ENCODE measurements around the gene TRPM3.

The TRPM3 gene

DNA sequence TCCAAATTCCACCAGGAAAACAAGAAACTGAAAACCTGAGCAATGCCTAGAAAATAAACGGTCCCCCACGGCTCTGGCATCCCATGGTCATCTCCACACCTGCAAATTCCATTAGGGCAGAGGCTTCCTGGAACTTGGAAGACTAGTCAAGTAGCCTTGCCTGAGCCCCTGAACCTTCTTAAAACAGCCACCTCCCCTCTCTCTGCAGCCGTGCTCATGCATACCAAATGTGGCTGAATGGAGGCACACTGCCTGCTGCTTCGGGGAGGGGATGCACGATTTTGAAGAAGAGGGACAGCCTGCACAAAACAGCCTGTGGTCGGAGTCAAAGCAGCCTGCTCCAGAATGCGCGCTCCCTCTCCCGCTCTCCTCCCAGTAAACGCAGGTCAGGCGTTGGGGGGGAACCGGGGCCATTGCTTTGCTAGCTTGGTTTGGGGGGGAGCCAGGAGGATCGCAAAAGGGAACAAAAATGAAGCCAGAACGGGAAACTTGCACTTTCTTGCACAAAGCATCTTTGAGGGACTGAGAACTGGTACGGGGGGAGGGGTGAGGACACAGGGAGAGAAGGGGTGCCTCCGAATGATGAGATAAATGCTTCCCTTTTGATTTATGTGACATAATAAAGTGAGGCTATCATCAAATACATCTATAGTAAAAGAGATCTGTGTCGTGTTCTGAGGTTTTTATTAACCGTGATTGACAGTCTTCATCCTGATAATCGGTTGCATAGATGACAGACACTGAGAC lies at the start of gene TRPM3:
TRPM3 (minus strand) TSS at position 347 of the 747 bp plus-strand sequence; CDS start at position 80, 267 bp downstream.
- no peak within 1 kb of the TSS for H3K27ac Mint-ChIP-seq

DNA sequence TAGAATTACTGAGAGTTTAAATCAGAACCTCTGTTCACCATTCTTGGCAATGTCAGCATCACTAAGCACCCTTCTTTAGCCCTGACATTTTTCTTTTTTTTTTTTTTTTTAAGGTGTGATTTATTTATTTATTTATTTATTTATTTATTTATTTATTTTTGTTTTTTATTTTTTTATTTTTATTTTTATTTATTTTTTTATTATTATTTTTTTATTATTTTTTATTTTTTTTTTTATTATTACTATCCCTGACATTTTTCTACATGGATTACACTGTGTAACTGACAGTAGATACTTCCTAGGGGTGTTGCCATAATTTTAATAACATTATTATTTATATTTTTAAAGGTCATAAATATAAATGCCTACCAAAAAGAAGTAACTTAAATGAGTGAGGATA lies 47.0 kb upstream of the TRPM3 start:
- Mint-ChIP-seq H3K9me3 (no peaks in the 10 kb centered on the region), H3K36me3 (ENCODE audit: low read depth) (no peaks in the 10 kb centered on the region), H3K4me3 (no peak overlapping the region), H3K27me3 (ENCODE audit: low read depth) (no peaks in the 10 kb centered on the region), H3K4me1 (ENCODE audit: low read depth) (no peaks in the 10 kb centered on the region), H3K27ac (no peak overlapping the region)

More for the DNA sequence above, at the start of gene TRPM3:
- Mint-ChIP-seq H3K36me3 (ENCODE audit: low read depth) (no peaks in the 10 kb centered on the region), H3K9me3 (no peaks in the 10 kb centered on the region), H3K4me1 (ENCODE audit: low read depth) (no peaks in the 10 kb centered on the region), H3K27me3 (ENCODE audit: low read depth) (peaks cover 26% of the 10 kb centered on the region), H3K4me3 (no peak within 1 kb of the TSS)

DNA sequence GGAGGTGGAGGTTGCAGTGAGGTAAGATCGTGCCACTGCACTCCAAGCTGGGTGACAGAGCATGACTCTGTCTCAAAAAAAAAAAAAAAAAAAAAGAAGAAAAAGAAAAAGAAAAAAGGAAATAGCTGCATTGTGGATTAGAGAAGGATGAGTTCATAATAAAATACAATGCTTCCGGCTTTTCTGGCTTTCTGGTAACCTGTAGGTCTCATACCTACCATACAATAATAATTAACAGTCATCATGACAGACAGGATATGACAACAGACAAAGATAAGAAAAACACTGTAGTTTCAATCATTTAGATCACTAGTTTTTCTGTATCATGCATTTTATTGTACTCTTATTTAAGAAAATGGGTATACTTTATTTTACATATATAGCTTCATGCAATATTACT lies 40.7 kb upstream of the TRPM3 start:
- Mint-ChIP-seq H3K9me3 (no peaks in the 10 kb centered on the region), H3K4me1 (ENCODE audit: low read depth) (no peaks in the 10 kb centered on the region), H3K4me3 (no peak overlapping the region), H3K27me3 (ENCODE audit: low read depth) (no peaks in the 10 kb centered on the region), H3K36me3 (ENCODE audit: low read depth) (no peaks in the 10 kb centered on the region), H3K27ac (no peak overlapping the region)

DNA sequence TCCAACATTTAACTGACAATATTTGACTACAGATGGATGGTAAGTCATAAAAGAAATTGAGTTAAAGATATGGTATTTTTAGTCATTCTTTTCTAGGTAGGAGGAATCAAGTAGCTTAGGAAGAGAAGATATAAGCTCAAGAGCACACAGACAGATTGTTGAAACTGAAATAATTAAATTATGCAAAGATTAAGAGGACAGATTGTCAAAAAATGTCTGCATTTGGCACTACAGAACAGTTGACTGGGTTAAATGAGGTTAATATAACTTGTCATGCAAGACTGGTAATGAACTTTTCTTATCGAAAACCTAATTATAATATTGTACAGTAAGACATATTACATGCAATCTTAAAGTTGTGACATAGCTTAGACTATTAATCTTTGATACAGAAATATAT lies 36.3 kb upstream of the TRPM3 start:
- Mint-ChIP-seq H3K4me1 (ENCODE audit: low read depth) (no peaks in the 10 kb centered on the region), H3K9me3 (no peaks in the 10 kb centered on the region), H3K27me3 (ENCODE audit: low read depth) (no peaks in the 10 kb centered on the region), H3K4me3 (no peak overlapping the region), H3K36me3 (ENCODE audit: low read depth) (no peaks in the 10 kb centered on the region), H3K27ac (no peak overlapping the region)

DNA sequence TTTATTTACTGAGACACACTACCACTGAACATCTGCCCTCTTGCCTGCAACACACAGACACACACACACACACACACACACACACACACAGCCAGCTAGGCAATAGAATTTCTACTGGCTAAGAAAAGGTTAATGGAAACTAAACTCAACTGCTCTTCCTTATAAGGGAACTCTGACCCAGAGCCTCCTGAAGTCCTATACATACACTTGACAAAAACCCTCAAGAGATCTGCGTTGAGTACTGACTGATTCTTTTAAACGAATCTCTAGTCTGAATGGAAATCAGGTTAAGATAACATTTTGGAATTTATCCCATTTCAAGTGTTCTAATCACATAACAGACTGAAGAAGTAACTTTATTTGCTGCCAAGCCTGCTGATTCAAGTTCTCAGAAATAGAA lies 25.9 kb upstream of the TRPM3 start:
- Mint-ChIP-seq H3K4me1 (ENCODE audit: low read depth) (no peaks in the 10 kb centered on the region), H3K9me3 (no peaks in the 10 kb centered on the region), H3K4me3 (no peak overlapping the region), H3K36me3 (ENCODE audit: low read depth) (no peaks in the 10 kb centered on the region), H3K27ac (no peak overlapping the region), H3K27me3 (ENCODE audit: low read depth) (no peaks in the 10 kb centered on the region)

DNA sequence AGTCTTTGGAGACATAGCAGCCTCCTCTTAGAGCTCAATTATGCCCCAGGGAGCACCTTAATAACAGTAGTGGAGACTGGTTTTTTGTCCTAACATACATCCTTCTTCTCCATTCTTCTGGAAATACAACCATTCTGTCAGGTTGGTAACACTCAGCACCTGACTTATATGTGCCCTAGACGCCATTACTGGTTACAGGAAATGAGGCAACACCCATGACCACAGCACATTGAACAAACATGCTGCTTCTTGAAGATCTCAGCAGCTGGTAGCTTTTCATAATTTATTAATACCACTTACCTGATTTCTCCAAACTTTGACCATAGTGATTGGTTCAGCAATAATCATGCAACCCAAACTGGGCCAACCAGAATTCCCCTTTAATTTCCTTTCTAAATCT lies 25.1 kb upstream of the TRPM3 start:
- no peaks in the 10 kb centered on the region for H3K4me1 Mint-ChIP-seq (ENCODE audit: low read depth)
- no peak overlapping the region for H3K27ac Mint-ChIP-seq
- no peaks in the 10 kb centered on the region for H3K27me3 Mint-ChIP-seq (ENCODE audit: low read depth)
- no peaks in the 10 kb centered on the region for H3K36me3 Mint-ChIP-seq (ENCODE audit: low read depth)
- no peaks in the 10 kb centered on the region for H3K9me3 Mint-ChIP-seq
- no peak overlapping the region for H3K4me3 Mint-ChIP-seq

DNA sequence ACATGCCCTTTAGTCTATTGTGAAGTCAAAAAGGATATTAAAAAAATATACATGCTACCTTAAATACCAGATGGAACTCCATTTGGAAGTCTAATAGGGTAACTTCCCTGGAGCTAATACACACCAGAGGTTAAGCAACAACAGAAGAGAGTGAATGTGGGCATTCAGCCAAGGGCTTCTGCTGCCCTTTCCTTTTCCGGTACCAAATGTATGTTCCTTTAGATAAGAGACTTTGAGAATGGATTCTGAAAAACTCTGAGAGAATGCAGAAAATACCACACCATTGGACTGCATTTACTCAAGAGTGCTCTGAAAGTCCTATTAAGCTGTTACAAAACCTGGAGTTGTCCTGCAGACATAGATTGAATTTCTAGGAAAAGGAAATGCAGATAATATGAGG lies 23.8 kb upstream of the TRPM3 start:
- H3K4me1 Mint-ChIP-seq (ENCODE audit: low read depth): no peaks in the 10 kb centered on the region
- no peaks in the 10 kb centered on the region for H3K9me3 Mint-ChIP-seq
- no peak overlapping the region for H3K4me3 Mint-ChIP-seq
- no peaks in the 10 kb centered on the region for H3K27me3 Mint-ChIP-seq (ENCODE audit: low read depth)
- no peaks in the 10 kb centered on the region for H3K36me3 Mint-ChIP-seq (ENCODE audit: low read depth)
- H3K27ac Mint-ChIP-seq: no peak overlapping the region

DNA sequence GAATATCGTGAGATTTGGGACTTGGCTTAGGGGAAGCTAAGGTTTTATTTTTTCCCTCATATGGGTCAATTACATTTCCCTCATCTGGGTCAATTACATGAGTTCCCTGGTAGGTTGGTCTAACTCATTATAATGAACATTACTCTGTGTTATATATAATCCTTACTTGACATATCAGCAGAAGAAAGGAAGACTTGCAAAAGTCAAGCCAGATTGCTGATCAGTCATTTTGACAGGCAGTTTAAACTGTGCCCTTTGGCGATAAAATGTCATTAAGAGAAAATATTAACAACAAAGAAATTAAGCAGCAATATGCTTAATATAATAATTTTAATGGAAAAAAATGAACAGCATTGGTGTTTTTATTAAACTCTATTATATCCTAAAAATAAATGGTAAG lies 23.1 kb upstream of the TRPM3 start:
- H3K27ac Mint-ChIP-seq: no peak overlapping the region
- H3K4me3 Mint-ChIP-seq: no peak overlapping the region
- H3K4me1 Mint-ChIP-seq (ENCODE audit: low read depth): no peaks in the 10 kb centered on the region
- H3K9me3 Mint-ChIP-seq: no peaks in the 10 kb centered on the region
- no peaks in the 10 kb centered on the region for H3K27me3 Mint-ChIP-seq (ENCODE audit: low read depth)
- no peaks in the 10 kb centered on the region for H3K36me3 Mint-ChIP-seq (ENCODE audit: low read depth)

DNA sequence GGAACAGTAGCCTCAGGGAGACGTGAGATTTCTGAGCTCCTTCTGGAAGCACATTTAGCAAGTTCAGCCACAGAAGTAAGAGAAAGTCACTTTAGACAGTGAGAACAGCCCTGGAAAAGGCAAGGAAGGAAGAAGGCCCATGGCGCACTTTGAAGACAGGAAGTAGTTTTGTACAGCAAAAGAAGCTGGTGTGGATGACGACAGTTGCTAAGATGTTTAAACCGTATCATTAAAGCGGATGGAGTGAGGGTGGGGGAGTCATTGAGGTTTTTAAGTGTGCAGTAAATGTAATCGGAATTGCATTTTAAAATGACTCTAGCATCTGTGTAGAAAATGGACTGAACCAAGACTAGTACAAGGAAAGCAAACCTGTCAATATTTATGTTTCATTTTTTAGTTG lies 15.3 kb upstream of the TRPM3 start:
- Mint-ChIP-seq H3K9me3 (no peaks in the 10 kb centered on the region), H3K4me3 (no peak overlapping the region), H3K36me3 (ENCODE audit: low read depth) (no peaks in the 10 kb centered on the region), H3K4me1 (ENCODE audit: low read depth) (no peaks in the 10 kb centered on the region), H3K27ac (no peak overlapping the region), H3K27me3 (ENCODE audit: low read depth) (no peaks in the 10 kb centered on the region)

DNA sequence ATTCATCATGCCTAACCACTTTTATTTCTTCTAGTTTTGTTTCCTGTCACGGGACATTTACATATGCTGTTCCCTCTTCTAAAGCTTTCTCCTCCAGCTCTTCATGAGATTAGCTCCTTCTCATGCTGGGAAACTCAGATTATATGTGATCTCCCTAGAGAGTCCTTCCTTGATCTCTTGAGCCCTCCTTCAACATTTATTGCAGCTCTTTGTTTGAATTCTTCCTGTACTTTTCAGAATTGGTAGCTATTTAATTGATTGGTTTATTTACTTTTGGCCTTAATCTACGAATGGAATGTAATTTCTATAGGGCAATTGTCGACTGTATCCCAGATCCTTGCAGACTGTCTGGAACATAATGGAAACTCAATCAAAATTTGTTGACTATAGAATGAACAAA lies 9.7 kb upstream of the TRPM3 start:
- Mint-ChIP-seq H3K27ac (no peak overlapping the region), H3K4me1 (ENCODE audit: low read depth) (no peaks in the 10 kb centered on the region), H3K4me3 (no peak overlapping the region), H3K27me3 (ENCODE audit: low read depth) (no peaks in the 10 kb centered on the region), H3K9me3 (no peaks in the 10 kb centered on the region), H3K36me3 (ENCODE audit: low read depth) (no peaks in the 10 kb centered on the region)

DNA sequence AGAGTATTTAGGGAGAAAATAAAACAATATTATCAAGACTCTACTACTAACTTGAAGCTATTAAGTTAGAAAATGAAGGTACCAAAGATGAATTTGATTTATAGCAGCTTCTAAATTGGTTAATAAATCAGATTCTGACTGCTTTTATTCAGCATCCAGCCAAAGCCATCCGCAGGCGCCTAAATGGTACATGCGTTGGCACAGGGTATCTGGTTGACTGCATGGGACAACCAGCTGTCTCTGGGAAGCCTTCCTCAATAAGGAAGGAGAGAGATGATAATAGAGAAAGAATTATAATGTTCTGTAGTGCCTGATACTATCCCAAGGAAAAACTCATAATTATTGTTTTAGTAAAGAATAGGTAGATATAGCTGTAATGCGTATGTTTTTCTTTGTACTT lies 9.1 kb upstream of the TRPM3 start:
- H3K9me3 Mint-ChIP-seq: no peaks in the 10 kb centered on the region
- no peaks in the 10 kb centered on the region for H3K27me3 Mint-ChIP-seq (ENCODE audit: low read depth)
- H3K4me3 Mint-ChIP-seq: no peak overlapping the region
- no peaks in the 10 kb centered on the region for H3K36me3 Mint-ChIP-seq (ENCODE audit: low read depth)
- no peak overlapping the region for H3K27ac Mint-ChIP-seq
- H3K4me1 Mint-ChIP-seq (ENCODE audit: low read depth): no peaks in the 10 kb centered on the region

DNA sequence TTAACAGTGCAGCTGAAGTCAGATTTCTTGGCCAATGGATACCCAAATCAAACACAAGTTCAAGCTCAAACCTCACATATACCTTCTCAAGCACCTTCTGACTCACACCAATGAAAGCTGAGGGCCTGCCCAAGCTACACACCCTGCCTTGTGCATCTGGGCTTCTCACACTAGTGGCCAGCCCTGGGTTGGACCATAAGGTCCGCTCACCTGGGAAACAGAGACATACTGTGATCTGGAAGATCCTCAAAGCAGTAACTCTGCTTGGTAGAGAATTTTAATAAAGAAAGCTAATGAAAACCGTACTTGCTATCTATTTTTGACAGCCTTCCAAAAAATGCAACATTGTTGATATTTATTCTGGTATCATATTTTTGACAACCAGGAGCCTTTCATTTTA lies 7.4 kb upstream of the TRPM3 start:
- Mint-ChIP-seq H3K9me3 (no peaks in the 10 kb centered on the region), H3K4me3 (no peak overlapping the region), H3K27me3 (ENCODE audit: low read depth) (peaks cover 1% of the 10 kb centered on the region), H3K4me1 (ENCODE audit: low read depth) (no peaks in the 10 kb centered on the region), H3K27ac (no peak overlapping the region), H3K36me3 (ENCODE audit: low read depth) (no peaks in the 10 kb centered on the region)

DNA sequence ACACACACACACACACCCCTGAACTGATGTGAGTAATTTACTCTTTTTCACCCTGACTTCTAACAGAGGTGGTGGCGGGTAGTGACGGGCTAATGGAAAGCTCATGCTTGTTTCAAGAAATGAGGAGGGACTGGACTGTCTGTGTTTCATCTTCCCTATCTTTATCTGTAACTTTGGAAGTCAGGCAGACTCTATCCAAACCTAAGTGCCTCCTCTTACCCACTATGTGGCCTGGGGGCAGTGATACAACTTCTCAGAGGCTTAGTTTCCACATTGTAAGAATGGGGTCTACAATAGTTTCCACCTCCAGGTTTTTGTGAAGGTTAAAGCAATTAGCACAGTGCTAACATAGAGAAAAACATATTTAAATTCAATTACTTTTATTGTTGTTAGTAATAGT lies 5.9 kb upstream of the TRPM3 start:
- Mint-ChIP-seq H3K4me3 (no peak overlapping the region), H3K36me3 (ENCODE audit: low read depth) (no peaks in the 10 kb centered on the region), H3K27me3 (ENCODE audit: low read depth) (peaks cover 9% of the 10 kb centered on the region), H3K27ac (no peak overlapping the region), H3K4me1 (ENCODE audit: low read depth) (no peaks in the 10 kb centered on the region), H3K9me3 (no peaks in the 10 kb centered on the region)

DNA sequence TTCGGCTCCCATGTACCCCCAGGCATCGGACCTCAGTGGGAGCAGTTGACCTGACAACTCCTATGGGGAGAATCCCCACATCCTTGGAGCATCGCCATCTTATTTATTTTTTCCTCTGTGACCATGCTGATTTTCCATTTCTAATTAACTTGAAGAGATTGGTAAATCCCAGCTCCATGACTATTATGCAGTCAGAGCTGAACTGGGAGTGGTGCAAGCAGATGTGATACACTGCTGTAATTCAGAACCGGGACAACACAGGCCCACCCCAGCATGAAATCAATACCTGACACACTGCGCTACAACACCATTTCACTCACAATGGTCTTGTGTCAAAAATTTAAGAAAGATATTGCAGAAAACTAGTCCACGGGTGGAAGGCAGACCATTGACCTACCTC lies 1.0 kb upstream of the TRPM3 start:
- peaks cover 26% of the 10 kb centered on the region for H3K27me3 Mint-ChIP-seq (ENCODE audit: low read depth)
- H3K4me3 Mint-ChIP-seq: no peak overlapping the region
- no peaks in the 10 kb centered on the region for H3K4me1 Mint-ChIP-seq (ENCODE audit: low read depth)
- no peak overlapping the region for H3K27ac Mint-ChIP-seq
- no peaks in the 10 kb centered on the region for H3K9me3 Mint-ChIP-seq
- H3K36me3 Mint-ChIP-seq (ENCODE audit: low read depth): no peaks in the 10 kb centered on the region

DNA sequence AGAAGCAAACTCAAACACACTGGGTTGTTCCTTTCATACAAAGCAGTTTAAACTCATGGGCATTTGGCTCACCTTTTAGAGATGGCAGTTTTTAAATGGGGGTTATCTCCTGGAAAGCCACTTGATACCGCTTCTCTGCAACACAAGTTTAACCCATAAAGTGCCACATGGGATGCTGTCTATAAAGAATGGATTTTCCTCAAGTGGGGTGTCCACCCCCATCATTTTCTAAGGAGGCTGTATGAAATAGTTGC lies 528 bp upstream of the TRPM3 start:
- H3K27ac Mint-ChIP-seq: no peak overlapping the region
- H3K9me3 Mint-ChIP-seq: no peaks in the 10 kb centered on the region
- H3K4me1 Mint-ChIP-seq (ENCODE audit: low read depth): no peaks in the 10 kb centered on the region
- no peaks in the 10 kb centered on the region for H3K36me3 Mint-ChIP-seq (ENCODE audit: low read depth)
- H3K4me3 Mint-ChIP-seq: no peak overlapping the region
- H3K27me3 Mint-ChIP-seq (ENCODE audit: low read depth): peaks cover 26% of the 10 kb centered on the region

All from T-helper 1 cell treated with Interleukin-12 subunit alpha and Interleukin-12 subunit beta and Interleukin-4 antibody, amounts not matched to agents 30 μg/mL and 1 μg/mL, for 36 hours (primary cell).